ENCODE data around the gene MYH13.

DNA sequence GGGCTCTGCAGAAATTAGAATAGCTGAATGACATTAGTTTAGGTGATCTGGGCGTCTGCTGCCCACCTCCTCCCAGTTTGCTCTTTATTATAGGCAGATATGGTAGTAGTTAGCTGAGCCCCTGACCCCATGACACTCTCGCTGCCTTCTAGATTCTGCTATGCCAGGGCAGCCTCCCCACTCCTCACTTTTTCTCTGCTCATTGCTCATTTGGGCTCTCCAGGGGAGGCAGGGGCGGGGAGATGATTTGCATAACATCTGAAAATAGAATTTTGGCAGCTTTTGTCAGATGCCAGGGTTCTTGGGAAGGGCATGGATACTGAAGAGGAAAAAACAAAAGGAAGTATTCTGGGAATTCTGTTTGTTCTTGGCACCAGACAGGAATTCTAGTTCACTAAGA lies 96.4 kb downstream of the MYH13 start:
- TF ChIP-seq, protein P1, sequence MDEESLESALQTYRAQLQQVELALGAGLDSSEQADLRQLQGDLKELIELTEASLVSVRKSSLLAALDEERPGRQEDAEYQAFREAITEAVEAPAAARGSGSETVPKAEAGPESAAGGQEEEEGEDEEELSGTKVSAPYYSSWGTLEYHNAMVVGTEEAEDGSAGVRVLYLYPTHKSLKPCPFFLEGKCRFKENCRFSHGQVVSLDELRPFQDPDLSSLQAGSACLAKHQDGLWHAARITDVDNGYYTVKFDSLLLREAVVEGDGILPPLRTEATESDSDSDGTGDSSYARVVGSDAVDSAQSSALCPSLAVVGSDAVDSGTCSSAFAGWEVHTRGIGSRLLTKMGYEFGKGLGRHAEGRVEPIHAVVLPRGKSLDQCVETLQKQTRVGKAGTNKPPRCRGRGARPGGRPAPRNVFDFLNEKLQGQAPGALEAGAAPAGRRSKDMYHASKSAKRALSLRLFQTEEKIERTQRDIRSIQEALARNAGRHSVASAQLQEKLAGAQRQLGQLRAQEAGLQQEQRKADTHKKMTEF (CRISPR knock-in tag; IDR thresholded peaks at IDR 0.05) = no peak
- TF ChIP-seq, protein P2, sequence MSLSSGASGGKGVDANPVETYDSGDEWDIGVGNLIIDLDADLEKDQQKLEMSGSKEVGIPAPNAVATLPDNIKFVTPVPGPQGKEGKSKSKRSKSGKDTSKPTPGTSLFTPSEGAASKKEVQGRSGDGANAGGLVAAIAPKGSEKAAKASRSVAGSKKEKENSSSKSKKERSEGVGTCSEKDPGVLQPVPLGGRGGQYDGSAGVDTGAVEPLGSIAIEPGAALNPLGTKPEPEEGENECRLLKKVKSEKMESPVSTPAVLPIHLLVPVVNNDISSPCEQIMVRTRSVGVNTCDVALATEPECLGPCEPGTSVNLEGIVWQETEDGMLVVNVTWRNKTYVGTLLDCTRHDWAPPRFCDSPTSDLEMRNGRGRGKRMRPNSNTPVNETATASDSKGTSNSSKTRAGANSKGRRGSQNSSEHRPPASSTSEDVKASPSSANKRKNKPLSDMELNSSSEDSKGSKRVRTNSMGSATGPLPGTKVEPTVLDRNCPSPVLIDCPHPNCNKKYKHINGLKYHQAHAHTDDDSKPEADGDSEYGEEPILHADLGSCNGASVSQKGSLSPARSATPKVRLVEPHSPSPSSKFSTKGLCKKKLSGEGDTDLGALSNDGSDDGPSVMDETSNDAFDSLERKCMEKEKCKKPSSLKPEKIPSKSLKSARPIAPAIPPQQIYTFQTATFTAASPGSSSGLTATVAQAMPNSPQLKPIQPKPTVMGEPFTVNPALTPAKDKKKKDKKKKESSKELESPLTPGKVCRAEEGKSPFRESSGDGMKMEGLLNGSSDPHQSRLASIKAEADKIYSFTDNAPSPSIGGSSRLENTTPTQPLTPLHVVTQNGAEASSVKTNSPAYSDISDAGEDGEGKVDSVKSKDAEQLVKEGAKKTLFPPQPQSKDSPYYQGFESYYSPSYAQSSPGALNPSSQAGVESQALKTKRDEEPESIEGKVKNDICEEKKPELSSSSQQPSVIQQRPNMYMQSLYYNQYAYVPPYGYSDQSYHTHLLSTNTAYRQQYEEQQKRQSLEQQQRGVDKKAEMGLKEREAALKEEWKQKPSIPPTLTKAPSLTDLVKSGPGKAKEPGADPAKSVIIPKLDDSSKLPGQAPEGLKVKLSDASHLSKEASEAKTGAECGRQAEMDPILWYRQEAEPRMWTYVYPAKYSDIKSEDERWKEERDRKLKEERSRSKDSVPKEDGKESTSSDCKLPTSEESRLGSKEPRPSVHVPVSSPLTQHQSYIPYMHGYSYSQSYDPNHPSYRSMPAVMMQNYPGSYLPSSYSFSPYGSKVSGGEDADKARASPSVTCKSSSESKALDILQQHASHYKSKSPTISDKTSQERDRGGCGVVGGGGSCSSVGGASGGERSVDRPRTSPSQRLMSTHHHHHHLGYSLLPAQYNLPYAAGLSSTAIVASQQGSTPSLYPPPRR (CRISPR knock-in tag; IDR thresholded peaks at IDR 0.05; ENCODE audit: borderline replicate concordance) = no peak
- TF ChIP-seq, protein P3, sequence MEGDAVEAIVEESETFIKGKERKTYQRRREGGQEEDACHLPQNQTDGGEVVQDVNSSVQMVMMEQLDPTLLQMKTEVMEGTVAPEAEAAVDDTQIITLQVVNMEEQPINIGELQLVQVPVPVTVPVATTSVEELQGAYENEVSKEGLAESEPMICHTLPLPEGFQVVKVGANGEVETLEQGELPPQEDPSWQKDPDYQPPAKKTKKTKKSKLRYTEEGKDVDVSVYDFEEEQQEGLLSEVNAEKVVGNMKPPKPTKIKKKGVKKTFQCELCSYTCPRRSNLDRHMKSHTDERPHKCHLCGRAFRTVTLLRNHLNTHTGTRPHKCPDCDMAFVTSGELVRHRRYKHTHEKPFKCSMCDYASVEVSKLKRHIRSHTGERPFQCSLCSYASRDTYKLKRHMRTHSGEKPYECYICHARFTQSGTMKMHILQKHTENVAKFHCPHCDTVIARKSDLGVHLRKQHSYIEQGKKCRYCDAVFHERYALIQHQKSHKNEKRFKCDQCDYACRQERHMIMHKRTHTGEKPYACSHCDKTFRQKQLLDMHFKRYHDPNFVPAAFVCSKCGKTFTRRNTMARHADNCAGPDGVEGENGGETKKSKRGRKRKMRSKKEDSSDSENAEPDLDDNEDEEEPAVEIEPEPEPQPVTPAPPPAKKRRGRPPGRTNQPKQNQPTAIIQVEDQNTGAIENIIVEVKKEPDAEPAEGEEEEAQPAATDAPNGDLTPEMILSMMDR (CRISPR knock-in tag; IDR thresholded peaks at IDR 0.05) = no peak
- TF ChIP-seq TCF7L2 (IDR thresholded peaks at IDR 0.05; ENCODE audit: low read depth, low read length) = no peak
- no peak for TF ChIP-seq RCOR2 (CRISPR knock-in tag; IDR thresholded peaks at IDR 0.05)

Measured in HepG2 (cell line).